Right lobe of liver (tissue), 6 donors: ENCODE measurements around the gene HBP1. TPM values are rescaled to one million over a fixed set of nuclear protein-coding genes. Genes with fewer than 3 reads are reported as not detected.

Source experiments
- ATAC-seq, 4 donors: fragments of 200-7000 bp; cut with Tn5 transposase; one replicate each; pipeline ENCODE4 v1.9.1; 2020; ENCODE audit warnings: mild to moderate bottlenecking in 4 of 4, moderate library complexity in 4 of 4
- DNase-seq, 3 donors: peaks; one replicate each; pipeline ENCODE4 v3.0.0-alpha.2; 2020
- H3K27ac ChIP-seq, 3 donors: fragments of 200-600 bp; one replicate each; pipeline ENCODE4 v1.8.0; 2022
- H3K27me3 ChIP-seq, 2 donors: fragments of 200-600 bp; one replicate each; pipeline ENCODE4 v1.8.0; 2022
- H3K36me3 ChIP-seq, 4 donors: fragments of 200-600 bp; sonication (generic) in 1 of 4; one replicate each; pipeline versions ENCODE4 v1.5.1 to v1.8.0; 2017 to 2022; ENCODE audit warnings: control low read depth in 1 of 4
- H3K4me1 ChIP-seq, 4 donors: fragments of 200-600 bp; sonication (generic) in 1 of 4; one replicate each; pipeline versions ENCODE4 v1.5.1 to v1.8.0; 2017 to 2022; ENCODE audit warnings: control low read depth in 1 of 4
- H3K4me3 ChIP-seq, 3 donors: fragments of 200-600 bp; one replicate each; pipeline ENCODE4 v1.8.0; 2022
- H3K9me3 ChIP-seq, 4 donors: fragments of 200-600 bp; sonication (generic) in 1 of 4; one replicate each; pipeline versions ENCODE4 v1.5.1 to v1.8.0; 2017 to 2022; ENCODE audit warnings: control low read depth in 1 of 4
- CTCF ChIP-seq, 4 donors: fragments of 200-600 bp in 3 of 4; fragments of 450-650 bp in 1 of 4; IDR thresholded peaks; one replicate each; pipeline versions ENCODE4 v1.5.1 to v1.8.0; 2016 to 2022; ENCODE audit warnings: antibody characterized with exemption in 4 of 4, mild to moderate bottlenecking in 2 of 4
- POLR2A ChIP-seq: fragments of 450-650 bp; IDR thresholded peaks from one replicate; pipeline ENCODE4 v1.6.1; 2017; ENCODE audit warnings: antibody characterized with exemption, mild to moderate bottlenecking
- WGBS: methylation state at CpG from one replicate; pipeline ENCODE4 v1.1.6; 2018; ENCODE audit warnings: low coverage, low lambda C conversion rate; ENCODE audit not compliant: insufficient coverage; ENCODE audit errors: missing lambda C conversion rate; 5-methylcytosine and 5-hydroxymethylcytosine counted together
- intact Hi-C, 2 donors: fragments of 100-400 bp; cut with DNase I; formaldehyde crosslinking; loops; one replicate each; pipeline versions ENCODE4 v1.11.2 to v1.14.1; 2022
- total RNA-seq, 6 experiments: library from RNA; depleted of rRNA in 2 of 6; stranded (reverse); fragments of >200 nt in 2 of 6; fragmentation: NEBNext Ultra II Directional in 3 of 6; extraction: Animal tissue kit (Norgen Biotek cat#: 25700) in 3 of 6; gene quantifications; one replicate each; pipeline versions ENCODE4 v1.1.0 to v1.2.4, GENCODE V29; 2016 to 2023
- donor health status: DM: no; HTN: yes; CAD: no.
- donor health status: DM: no; HTN: no; CAD: no.
- donor health status: DM: no; HTN: no; CAD: no.
- donor health status: DM: no; HTN: yes; CAD: no.
- donor health status: DM: no; HTN: yes; CAD: no.

Gene HBP1
- total RNA-seq, 6 experiments from 2014 or later: 30.2 to 50.0 (median 36.9) TPM

GRCh38 chr7:107232568-107233090 is 63.8 kb downstream of the HBP1 start:
- Histone ChIP-seq H3K4me3 (no peak overlapping the region), H3K27ac (no peak overlapping the region), H3K27me3 (no peaks in the 10 kb centered on the region), H3K4me1 (no peaks in the 10 kb centered on the region), H3K9me3 (no peaks in the 10 kb centered on the region), H3K36me3 (no peaks in the 10 kb centered on the region)
- WGBS: 92% methylated on average over 7 of the region's 7 CpGs
- TF ChIP-seq CTCF (IDR thresholded peaks at IDR 0.05) (no peak), POLR2A (no peak)
- DNase-seq (no peak), ATAC-seq (no peak)
- intact Hi-C loops: no loop called here

- Histone ChIP-seq H3K36me3 (no peaks in the 10 kb centered on the region), H3K27ac (no peak overlapping the region), H3K4me1 (no peaks in the 10 kb centered on the region), H3K4me3 (no peak overlapping the region), H3K27me3 (no peaks in the 10 kb centered on the region), H3K9me3 (no peaks in the 10 kb centered on the region)
- intact Hi-C loops: no loop called here
- ATAC-seq (no peak), DNase-seq (no peak)
- 87% methylated on average over 3 of the region's 4 CpGs for WGBS
- no peak for TF ChIP-seq POLR2A
- TF ChIP-seq CTCF (IDR thresholded peaks at IDR 0.05): no peak
These were observed 64.4 kb downstream of the HBP1 start for GRCh38 chr7:107233174-107233573.

- 100% methylated on average over 1 of the region's 1 CpG for WGBS
- Histone ChIP-seq H3K4me1 (no peaks in the 10 kb centered on the region), H3K4me3 (no peak overlapping the region), H3K36me3 (no peaks in the 10 kb centered on the region), H3K27me3 (no peaks in the 10 kb centered on the region), H3K27ac (no peak overlapping the region), H3K9me3 (no peaks in the 10 kb centered on the region)
- no peak for TF ChIP-seq POLR2A
- no peak for TF ChIP-seq CTCF (IDR thresholded peaks at IDR 0.05)
- no peak for DNase-seq
- ATAC-seq: no peak
- intact Hi-C loops: no loop called here
These were observed 65.2 kb downstream of the HBP1 start for GRCh38 chr7:107233981-107234380.

GRCh38 chr7:107234436-107234835 is 65.6 kb downstream of the HBP1 start:
- intact Hi-C loops: no loop called here
- Histone ChIP-seq H3K9me3 (no peaks in the 10 kb centered on the region), H3K4me1 (no peaks in the 10 kb centered on the region), H3K4me3 (no peak overlapping the region), H3K27me3 (no peaks in the 10 kb centered on the region), H3K36me3 (no peaks in the 10 kb centered on the region), H3K27ac (no peak overlapping the region)
- WGBS: 94% methylated on average over 3 of the region's 3 CpGs
- TF ChIP-seq POLR2A (no peak), CTCF (IDR thresholded peaks at IDR 0.05) (no peak)
- ATAC-seq (no peak), DNase-seq (no peak)

- no peaks in the 10 kb centered on the region for H3K9me3 ChIP-seq
- H3K27ac ChIP-seq: no peak overlapping the region
- no peaks in the 10 kb centered on the region for H3K36me3 ChIP-seq
- ATAC-seq (no peak), DNase-seq (no peak)
- TF ChIP-seq POLR2A (no peak), CTCF (IDR thresholded peaks at IDR 0.05) (no peak)
- intact Hi-C loops: no loop called here
- H3K4me3 ChIP-seq: no peak overlapping the region
- no peaks in the 10 kb centered on the region for H3K4me1 ChIP-seq
- no peaks in the 10 kb centered on the region for H3K27me3 ChIP-seq
These were observed 68.1 kb downstream of the HBP1 start for GRCh38 chr7:107236862-107237261.
